Globus pallidus (tissue), 1 donor: ENCODE data around the gene TSHZ1.

Experiments used
- DNase-seq: peaks from one replicate; pipeline ENCODE4 v3.0.0-alpha.2; 2015; ENCODE audit warnings: low spot score

The TSHZ1 gene

DNA sequence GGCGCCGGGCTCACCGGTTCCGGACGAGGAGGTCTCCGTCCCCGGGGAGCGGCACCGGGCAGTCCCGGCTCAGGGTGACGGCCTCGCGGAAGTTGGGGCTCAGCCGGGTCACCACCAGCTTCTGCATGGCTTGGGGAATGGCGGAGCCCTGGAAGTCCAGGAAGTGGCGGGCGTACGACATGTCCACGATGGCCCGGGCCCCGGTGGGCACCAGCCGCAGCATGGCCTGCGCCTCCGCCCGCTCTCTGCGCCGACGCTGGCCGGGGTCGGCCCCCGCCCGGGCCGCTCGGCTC, 1.8 kb upstream of the TSHZ1 start:
- no peak for DNase-seq

GRCh38 chr18:75209129-75209950, 1.3 kb upstream of the TSHZ1 start, which contains the start of gene PTGR3:
TSS of gene PTGR3 (minus strand) at chr18:75209139. CDS start at chr18:75209058, 81 bp downstream.
- peak; percentile 82 for DNase-seq

GRCh38 chr18:75209951-75210258, 692 bp upstream of the TSHZ1 start:
- DNase-seq, result no peak

- no peak for DNase-seq
Measured at GRCh38 chr18:75211002-75211621, 515 bp downstream of the TSHZ1 start.

DNA sequence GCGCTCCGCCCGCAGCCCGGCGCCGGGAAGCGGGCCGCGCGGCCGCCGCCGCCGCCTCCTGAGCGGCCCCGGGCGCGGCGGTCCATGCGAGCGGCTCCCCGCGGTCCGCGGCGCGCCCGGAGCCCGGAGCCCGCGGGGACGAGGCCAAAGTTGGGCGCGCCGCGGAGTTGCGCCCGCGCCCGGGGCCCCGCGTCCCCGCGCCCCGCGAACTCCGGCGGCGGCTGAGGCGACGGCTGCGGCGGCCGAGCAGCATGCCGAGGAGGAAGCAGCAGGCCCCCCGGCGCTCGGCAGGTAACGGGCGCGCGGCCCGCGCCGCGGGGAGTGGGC, 992 bp downstream of the TSHZ1 start:
- DNase-seq, result no peak

DNA sequence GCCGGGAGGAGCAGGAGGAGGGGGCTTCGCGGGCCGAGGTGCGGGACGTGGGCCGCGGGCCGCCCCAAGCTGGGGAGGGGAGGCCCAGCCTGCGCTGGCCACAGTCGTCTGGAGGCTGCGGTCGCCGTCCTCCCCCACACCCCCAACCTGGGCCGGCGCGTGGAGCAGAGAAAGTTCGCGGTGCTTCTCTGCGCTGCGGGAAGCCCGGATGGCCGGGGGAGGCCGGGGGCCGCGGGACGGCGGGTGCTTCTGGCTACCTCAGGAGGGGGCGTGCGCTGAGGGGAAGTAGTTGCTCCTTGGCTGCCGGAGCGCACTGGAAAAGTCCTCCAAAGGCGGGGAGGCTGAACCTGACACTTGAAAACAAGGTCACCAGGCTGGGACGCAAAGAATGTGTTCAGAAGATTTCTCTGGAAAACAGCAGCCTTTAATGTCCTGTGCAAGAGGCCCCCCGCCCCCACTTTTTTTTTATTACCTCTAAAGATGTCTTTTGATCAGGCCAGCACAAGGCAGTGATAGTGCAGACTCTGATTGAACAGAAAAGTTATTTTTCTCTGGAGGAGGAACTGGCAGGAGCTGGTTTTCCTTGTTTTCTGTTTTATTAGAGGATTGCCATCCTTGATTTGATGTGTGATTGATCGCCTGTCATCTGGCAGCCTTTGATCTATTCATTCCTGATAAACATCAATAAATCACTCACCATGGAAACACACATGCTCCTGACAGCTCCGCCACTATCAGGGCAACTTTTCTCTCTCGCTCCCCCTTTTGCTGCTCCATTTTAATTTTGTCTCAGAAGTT, 1.6 kb downstream of the TSHZ1 start:
- DNase-seq, result no peak

DNA sequence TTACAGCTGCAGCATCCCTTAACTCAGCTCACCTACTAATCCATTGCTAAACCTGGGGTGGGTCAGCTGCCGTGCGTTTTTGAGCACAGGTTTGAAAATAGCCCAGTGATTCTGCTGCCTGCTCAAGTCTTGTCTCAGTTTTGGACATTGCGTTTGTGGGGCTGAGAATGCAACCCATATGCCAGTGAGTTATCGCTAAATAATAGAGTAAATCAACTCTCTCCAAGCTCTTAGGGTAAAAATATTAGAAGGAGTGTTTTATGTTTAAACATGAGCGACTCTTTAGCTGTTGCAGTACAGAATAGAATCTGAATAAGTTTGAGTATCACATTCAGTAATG, 2.1 kb downstream of the TSHZ1 start:
- no peak for DNase-seq

- no peak for DNase-seq
Measured at GRCh38 chr18:75213611-75214331, 3.2 kb downstream of the TSHZ1 start.

GRCh38 chr18:75214332-75214690, 3.7 kb downstream of the TSHZ1 start:
- DNase-seq, result no peak

- no peak for DNase-seq
Measured at GRCh38 chr18:75214766-75215510, 4.3 kb downstream of the TSHZ1 start.

- DNase-seq, result no peak
Measured at GRCh38 chr18:75215663-75216062, 5.1 kb downstream of the TSHZ1 start.

DNA sequence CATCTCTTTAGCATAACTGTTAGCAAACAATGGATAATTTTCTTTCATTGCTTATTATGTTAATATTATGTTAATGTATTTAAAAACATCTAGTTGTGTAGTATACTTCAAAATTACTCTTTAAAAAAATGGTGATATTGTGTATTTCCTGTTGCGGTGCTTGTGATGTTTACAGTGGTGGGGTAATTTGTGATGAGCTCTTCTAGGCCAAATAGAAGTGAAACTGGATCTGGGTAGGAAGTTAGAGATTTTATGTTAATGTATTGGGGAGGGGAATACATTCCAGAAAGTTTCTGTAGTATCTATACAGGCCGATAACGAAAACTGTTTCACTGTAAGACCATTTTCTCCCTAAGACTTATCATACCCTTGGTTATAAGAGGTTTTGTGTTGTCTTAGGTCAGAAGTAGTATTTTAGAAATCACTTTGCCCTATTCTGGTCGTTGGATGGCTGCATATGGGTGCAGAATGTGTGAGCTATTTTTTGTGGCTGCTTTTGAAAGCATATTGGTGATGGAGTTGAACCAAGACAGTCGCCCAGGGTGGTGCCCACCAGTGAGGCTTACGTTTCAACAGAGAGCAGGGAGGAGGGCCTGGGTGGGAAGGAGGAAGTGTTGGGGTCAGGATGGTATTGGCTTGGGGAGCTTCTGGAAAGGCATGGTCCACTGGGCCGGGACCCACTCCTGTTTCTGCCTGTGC, 5.8 kb downstream of the TSHZ1 start:
- no peak for DNase-seq

GRCh38 chr18:75216911-75217689, 6.5 kb downstream of the TSHZ1 start:
- no peak for DNase-seq

- DNase-seq, result no peak
Measured at GRCh38 chr18:75218065-75218923, 7.7 kb downstream of the TSHZ1 start.

- no peak for DNase-seq
Measured at GRCh38 chr18:75219745-75220375, 9.3 kb downstream of the TSHZ1 start.

GRCh38 chr18:75220551-75221355, 10.2 kb downstream of the TSHZ1 start:
- DNase-seq, result no peak

GRCh38 chr18:75221397-75221796, 10.8 kb downstream of the TSHZ1 start:
- DNase-seq, result no peak

GRCh38 chr18:75221897-75222296, 11.3 kb downstream of the TSHZ1 start:
- no peak for DNase-seq
